ENCODE results near the gene ZFP92.

- no peak for TF ChIP-seq POLR2A (IDR thresholded peaks at IDR 0.05)
- no peak for TF ChIP-seq CTCF (IDR thresholded peaks at IDR 0.05)
Observed at GRCh38 chrX:153371256-153371655, 40.0 kb upstream of the ZFP92 start.

All from lower leg skin (tissue), 3 donors.